H1 (cell line): Measurements from ENCODE around the gene CA5A. TPM values are rescaled to one million over a fixed set of nuclear protein-coding genes. Genes with fewer than 3 reads are reported as not detected.

Experiments
- CTCF ChIA-PET: fragments of 300-600 bp; sonication (Branson Sonifier 250); formaldehyde crosslinking; loops from one replicate; lab custom pipeline; 2021; ENCODE audit not compliant: partially characterized antibody; lab: Charles Lee
- POLR2A ChIA-PET: fragments of 300-600 bp; sonication (Branson Sonifier 250); formaldehyde crosslinking; loops from one replicate; lab custom pipeline; 2021; ENCODE audit warnings: inconsistent platforms; ENCODE audit not compliant: partially characterized antibody; lab: Charles Lee
- DNase-seq, 2 experiments: peaks; one replicate each; pipeline versions ENCODE4 v3.0.0 to v3.0.0-alpha.2; 2010 to 2022; ENCODE audit warnings: low spot score in 2 of 2, low read depth in 1 of 2, mixed read lengths in 1 of 2
- FAIRE-seq: peaks from 2 replicates; lab custom pipeline; 2011; peaks lifted over from hg19 to GRCh38; lab: Jason Lieb, UNC
- H2AFZ ChIP-seq: 2 replicates; pipeline ENCODE4 v1.8.1; 2012; ENCODE audit warnings: low read length, inconsistent platforms
- H2AK5ac ChIP-seq: 2 replicates; pipeline ENCODE4 v1.6.1; 2013; ENCODE audit warnings: low read depth, low read length
- H2BK120ac ChIP-seq: replicated peaks from 2 replicates; pipeline ENCODE3; 2013; ENCODE audit warnings: low read depth, low read length, inconsistent platforms
- H2BK12ac ChIP-seq: 2 replicates; pipeline ENCODE4 v1.6.1; 2013; ENCODE audit warnings: low read depth, low read length
- H2BK15ac ChIP-seq: 2 replicates; pipeline ENCODE4 v1.6.1; 2013; ENCODE audit warnings: low read length
- H2BK20ac ChIP-seq: 2 replicates; pipeline ENCODE4 v1.6.1; 2013; ENCODE audit warnings: low read length
- H2BK5ac ChIP-seq: 2 replicates; pipeline ENCODE4 v1.6.1; 2013; ENCODE audit warnings: low read depth, low read length
- H3K14ac ChIP-seq: 2 replicates; pipeline ENCODE4 v1.6.1; 2013; ENCODE audit warnings: inconsistent platforms; ENCODE audit not compliant: insufficient read length
- H3K18ac ChIP-seq: 2 replicates; pipeline ENCODE4 v1.6.1; 2013; ENCODE audit warnings: low read length; ENCODE audit errors: extremely low read depth
- H3K23ac ChIP-seq: 2 replicates; pipeline ENCODE4 v1.6.1; 2013; ENCODE audit warnings: inconsistent platforms; ENCODE audit not compliant: insufficient read length
- H3K23me2 ChIP-seq: 2 replicates; pipeline ENCODE4 v1.6.1; 2013; ENCODE audit warnings: low read depth, low read length
- H3K27ac ChIP-seq: 2 replicates; pipeline ENCODE4 v1.6.1; 2011; ENCODE audit warnings: low read depth, low read length, inconsistent platforms
- H3K27me3 ChIP-seq, 4 experiments: replicated peaks in 1 of 4; 1 replicate in 1 of 4; 2 replicates in 3 of 4; pipeline versions ENCODE4 v1.6.1 to v1.8.1; 2011 to 2013; ENCODE audit warnings: low read length in 3 of 4, mild to moderate bottlenecking in 3 of 4, inconsistent platforms in 2 of 4, mixed read lengths in 2 of 4, moderate library complexity in 1 of 4; ENCODE audit not compliant: control insufficient read depth in 3 of 4, insufficient read depth in 3 of 4; ENCODE audit errors: extremely low read depth in 1 of 4
- H3K36me3 ChIP-seq, 4 experiments: 2 replicates each; pipeline versions ENCODE4 v1.6.1 to v1.8.1; 2011 to 2013; ENCODE audit warnings: mild to moderate bottlenecking in 4 of 4, low read length in 3 of 4, moderate library complexity in 2 of 4, control low read depth in 1 of 4, inconsistent platforms in 1 of 4; ENCODE audit not compliant: insufficient read depth in 4 of 4, control insufficient read depth in 2 of 4
- H3K4ac ChIP-seq: replicated peaks from 2 replicates; pipeline ENCODE3; 2013; ENCODE audit warnings: low read length, low read depth, mixed read lengths, inconsistent platforms; ENCODE audit not compliant: insufficient read length
- H3K4me1 ChIP-seq, 4 experiments: replicated peaks in 1 of 4; 1 replicate in 1 of 4; 2 replicates in 3 of 4; pipeline versions ENCODE4 v1.6.1 to v1.8.1; 2011 to 2013; ENCODE audit warnings: low read length in 3 of 4, inconsistent platforms in 2 of 4, mixed read lengths in 1 of 4; ENCODE audit not compliant: insufficient read depth in 4 of 4, control insufficient read depth in 3 of 4
- H3K4me2 ChIP-seq, 2 experiments: 2 replicates each; pipeline versions ENCODE4 v1.6.1 to v1.8.1; 2011 to 2013; ENCODE audit warnings: low read depth in 2 of 2, low read length in 2 of 2, control low read depth in 1 of 2, inconsistent platforms in 1 of 2, mild to moderate bottlenecking in 1 of 2; ENCODE audit not compliant: insufficient read depth in 1 of 2
- H3K4me3 ChIP-seq, 4 experiments: fragments of 200-600, 300-600 bp in 1 of 4; sonication (generic), shearing (Covaris generic), sonication (Bioruptor Twin) in 1 of 4; 2 replicates each; pipeline versions ENCODE4 v1.5.1 to v1.8.1; 2011 to 2016; ENCODE audit warnings: low read length in 4 of 4, low read depth in 3 of 4, control low read depth in 2 of 4, inconsistent platforms in 2 of 4, mild to moderate bottlenecking in 2 of 4, mixed read lengths in 1 of 4, moderate library complexity in 1 of 4; ENCODE audit not compliant: insufficient read depth in 2 of 4; ENCODE audit errors: extremely low read depth in 1 of 4
- H3K56ac ChIP-seq: replicated peaks from 2 replicates; pipeline ENCODE3; 2013; ENCODE audit warnings: low read depth, mild to moderate bottlenecking, mixed read lengths, low read length, inconsistent platforms; ENCODE audit not compliant: insufficient read length
- H3K79me1 ChIP-seq: 2 replicates; pipeline ENCODE4 v1.6.1; 2013; ENCODE audit warnings: low read depth, low read length, control low read depth
- H3K79me2 ChIP-seq, 2 experiments: 2 replicates each; pipeline versions ENCODE4 v1.6.1 to v1.8.1; 2012 to 2013; ENCODE audit warnings: low read length in 2 of 2, mild to moderate bottlenecking in 2 of 2, inconsistent platforms in 1 of 2; ENCODE audit not compliant: insufficient read depth in 2 of 2, control insufficient read depth in 1 of 2
- H3K9ac ChIP-seq, 4 experiments: replicated peaks in 1 of 4; 1 replicate in 1 of 4; 2 replicates in 3 of 4; pipeline versions ENCODE4 v1.6.1 to v1.8.1; 2011 to 2013; ENCODE audit warnings: low read depth in 3 of 4, low read length in 3 of 4, control low read depth in 2 of 4, mild to moderate bottlenecking in 2 of 4, moderate library complexity in 2 of 4, inconsistent platforms in 1 of 4; ENCODE audit errors: extremely low read depth in 1 of 4
- H3K9me3 ChIP-seq, 2 experiments: 2 replicates each; pipeline versions ENCODE4 v1.6.1 to v1.8.1; 2012 to 2013; ENCODE audit warnings: mild to moderate bottlenecking in 2 of 2, moderate library complexity in 2 of 2, control low read depth in 1 of 2, inconsistent platforms in 1 of 2, low read depth in 1 of 2, low read length in 1 of 2, mixed read lengths in 1 of 2; ENCODE audit not compliant: insufficient read depth in 2 of 2
- H4K20me1 ChIP-seq, 2 experiments: replicated peaks in 1 of 2; 2 replicates each; pipeline versions ENCODE3 to v1.8.1; 2011 to 2013; ENCODE audit warnings: inconsistent platforms in 2 of 2, low read length in 2 of 2, mild to moderate bottlenecking in 1 of 2; ENCODE audit not compliant: insufficient read depth in 2 of 2, control insufficient read depth in 1 of 2
- H4K5ac ChIP-seq: 2 replicates; pipeline ENCODE4 v1.6.1; 2013; ENCODE audit warnings: low read length, low read depth, mixed read lengths, inconsistent platforms; ENCODE audit not compliant: insufficient read length
- H4K8ac ChIP-seq: 2 replicates; pipeline ENCODE4 v1.8.0; 2013; ENCODE audit warnings: mild to moderate bottlenecking, moderate library complexity, low read length, inconsistent platforms; ENCODE audit not compliant: insufficient read depth; ENCODE audit errors: extremely low read depth
- H4K91ac ChIP-seq: replicated peaks from 2 replicates; pipeline ENCODE3; 2013; ENCODE audit warnings: low read length, mixed read lengths, inconsistent platforms; ENCODE audit not compliant: insufficient read length
- EGR1 ChIP-seq: IDR thresholded peaks from 2 replicates; pipeline ENCODE4 v1.6.1; 2011; ENCODE audit warnings: low read depth, low read length, borderline replicate concordance
- KDM1A ChIP-seq: fragments of 200-600, 300-600 bp; sonication (generic); IDR thresholded peaks from 2 replicates; pipeline ENCODE4 v1.7.1; 2016; ENCODE audit warnings: mild to moderate bottlenecking, low read length, borderline replicate concordance
- SIX5 ChIP-seq: IDR thresholded peaks from 2 replicates; pipeline ENCODE4 v1.6.1; 2011; ENCODE audit warnings: mild to moderate bottlenecking, low read depth, low read length
- ZNF274 ChIP-seq: IDR thresholded peaks from 2 replicates; pipeline ENCODE4 v1.7.0; 2012; ENCODE audit warnings: low read length, borderline replicate concordance; ENCODE audit errors: extremely low read depth
- WGBS, 2 experiments: shearing (Covaris generic) in 1 of 2; methylation state at CpG; one replicate each; pipeline versions ENCODE4 v1.1.6 to v1.1.7; 2013 to 2015; ENCODE audit warnings: low lambda C conversion rate in 2 of 2, mixed read lengths in 2 of 2, inconsistent platforms in 1 of 2, low coverage in 1 of 2, missing lambda C conversion rate in 1 of 2; ENCODE audit not compliant: insufficient replicate concordance in 2 of 2, insufficient coverage in 1 of 2, insufficient read length in 1 of 2; ENCODE audit errors: extremely low coverage in 1 of 2, missing lambda C conversion rate in 1 of 2; 5-methylcytosine and 5-hydroxymethylcytosine counted together
- polyA plus RNA-seq, 7 experiments: library from polyadenylated mRNA; depleted of rRNA in 3 of 7; stranded (reverse) in 5 of 7; unstranded in 2 of 7; fragments of >200 nt in 5 of 7; fragments of 200-250 nt in 2 of 7; gene quantifications; 1 replicate in 5 of 7; 2 replicates in 1 of 7; 4 replicates in 1 of 7; pipeline versions ENCODE4 v1.2.1 to v1.2.3, GENCODE V29; 2011 to 2013; ENCODE audit warnings: missing spikeins in 2 of 7, mixed read lengths in 2 of 7
- total RNA-seq: library from RNA; stranded (reverse); fragmentation: NEBNext Ultra II Directional; extraction: Animal tissue kit (Norgen Biotek cat#: 25700); gene quantifications from 2 replicates; pipeline ENCODE4 v1.2.1, GENCODE V29; 2021

CA5A gene
- total and polyA plus RNA-seq, 2 of the 8 experiments (the other 6 are each of a cell fraction or from before 2014, with no cell fraction given): not detected

GRCh38 chr16:87976665-87977064 lies 40.3 kb upstream of the CA5A start:
- ChIA-PET POLR2A (no interaction called here), CTCF (no interaction called here)
- H3K79me1 ChIP-seq: peaks cover 10% of the 10 kb centered on the region
- H3K27me3 ChIP-seq: no peaks in the 10 kb centered on the region
- no peak for FAIRE-seq
- H3K4me1 ChIP-seq: no peaks in the 10 kb centered on the region
- H2BK20ac ChIP-seq: no peak overlapping the region
- no peak overlapping the region for H2AK5ac ChIP-seq
- H3K18ac ChIP-seq: no peak overlapping the region
- H3K9me3 ChIP-seq: peaks cover 0 to 3% of the 10 kb centered on the region in 2 experiments; a peak in 1 of 4 replicates
- no peaks in the 10 kb centered on the region for H3K36me3 ChIP-seq
- DNase-seq: no peak
- H3K14ac ChIP-seq: no peak overlapping the region
- no peak overlapping the region for H2BK5ac ChIP-seq
- H2BK15ac ChIP-seq: no peak overlapping the region
- no peak overlapping the region for H4K91ac ChIP-seq
- 95% methylated on average over 3 of the region's 3 CpGs; no CpG with 5 or more reads in 1 of the 2 experiments for WGBS, 2 experiments
- no peaks in the 10 kb centered on the region for H4K20me1 ChIP-seq
- no peak overlapping the region for H4K8ac ChIP-seq
- no peak overlapping the region for H2BK12ac ChIP-seq
- no peak overlapping the region for H3K4me2 ChIP-seq
- H3K9ac ChIP-seq: no peak overlapping the region
- no peak overlapping the region for H3K27ac ChIP-seq
- no peak overlapping the region for H3K23ac ChIP-seq
- no peak overlapping the region for H4K5ac ChIP-seq
- no peak overlapping the region for H2BK120ac ChIP-seq
- no peaks in the 10 kb centered on the region for H3K23me2 ChIP-seq
- H3K79me2 ChIP-seq: peaks cover 7 to 46% of the 10 kb centered on the region in 2 experiments
- H3K4me3 ChIP-seq: no peak overlapping the region
- H3K4ac ChIP-seq: no peak overlapping the region
- no peak overlapping the region for H3K56ac ChIP-seq
- no peak overlapping the region for H2AFZ ChIP-seq
- TF ChIP-seq ZNF274 (no peak), SIX5 (no peak), KDM1A (no peak), EGR1 (no peak)
